WTC11 (cell line): ENCODE data around the gene MSH3.

Experiments
- ATF2 ChIP-seq: sonication (generic); formaldehyde crosslinking; IDR thresholded peaks from 2 replicates; pipeline ENCODE4 v1.8.1; 2022; ENCODE audit warnings: low read depth, missing genetic modification reagents, borderline replicate concordance
- CBFB ChIP-seq: sonication (generic); formaldehyde crosslinking; IDR thresholded peaks from 2 replicates; pipeline ENCODE4 v1.8.1; 2022; ENCODE audit warnings: mild to moderate bottlenecking, low read depth, missing genetic modification reagents
- CTCF ChIP-seq: fragments of 200-600 bp; IDR thresholded peaks from 2 replicates; pipeline ENCODE4 v1.8.0; 2022; ENCODE audit warnings: antibody characterized with exemption
- ESRRA ChIP-seq: sonication (generic); formaldehyde crosslinking; IDR thresholded peaks from 2 replicates; pipeline ENCODE4 v1.8.1; 2022; ENCODE audit warnings: mild to moderate bottlenecking, missing genetic modification reagents, borderline replicate concordance
- IRF2 ChIP-seq: sonication (generic); formaldehyde crosslinking; IDR thresholded peaks from 2 replicates; pipeline ENCODE4 v1.8.0; 2022; ENCODE audit warnings: low read depth, missing genetic modification reagents, borderline replicate concordance
- JUN ChIP-seq: sonication (generic); formaldehyde crosslinking; IDR thresholded peaks from 2 replicates; pipeline ENCODE4 v1.8.0; 2023; ENCODE audit warnings: mild to moderate bottlenecking, missing genetic modification reagents
- MXD4 ChIP-seq: fragments of 250-450 bp; sonication (Bioruptor Pico); IDR thresholded peaks from 2 replicates; pipeline ENCODE4 v1.8.0; 2021; ENCODE audit warnings: mild to moderate bottlenecking, moderate library complexity, borderline replicate concordance
- USF2 ChIP-seq: sonication (generic); formaldehyde crosslinking; IDR thresholded peaks from 2 replicates; pipeline ENCODE4 v1.8.1; 2023; ENCODE audit warnings: mild to moderate bottlenecking, missing genetic modification reagents, moderate library complexity
- ZBTB43 ChIP-seq: sonication (generic); formaldehyde crosslinking; IDR thresholded peaks from 2 replicates; pipeline ENCODE4 v1.8.1; 2023; ENCODE audit warnings: mild to moderate bottlenecking, missing genetic modification reagents
- ZNF232 ChIP-seq: sonication (generic); formaldehyde crosslinking; IDR thresholded peaks from 2 replicates; pipeline ENCODE4 v1.8.0; 2022; ENCODE audit warnings: mild to moderate bottlenecking, missing genetic modification reagents
- ZNF263 ChIP-seq: sonication (generic); formaldehyde crosslinking; IDR thresholded peaks from 2 replicates; pipeline ENCODE4 v1.8.1; 2022; ENCODE audit warnings: low read depth, mild to moderate bottlenecking, moderate library complexity, missing genetic modification reagents
- TF ChIP-seq, protein P1 (sequence below): sonication (generic); formaldehyde crosslinking; IDR thresholded peaks from 2 replicates; pipeline ENCODE4 v1.8.1; 2023; ENCODE audit warnings: mild to moderate bottlenecking, missing genetic modification reagents, moderate library complexity
- TF ChIP-seq, protein P2 (sequence below): sonication (generic); formaldehyde crosslinking; conservative IDR thresholded peaks from 2 replicates; pipeline ENCODE4 v1.8.1; 2022; ENCODE audit warnings: mild to moderate bottlenecking, missing genetic modification reagents

DNA sequence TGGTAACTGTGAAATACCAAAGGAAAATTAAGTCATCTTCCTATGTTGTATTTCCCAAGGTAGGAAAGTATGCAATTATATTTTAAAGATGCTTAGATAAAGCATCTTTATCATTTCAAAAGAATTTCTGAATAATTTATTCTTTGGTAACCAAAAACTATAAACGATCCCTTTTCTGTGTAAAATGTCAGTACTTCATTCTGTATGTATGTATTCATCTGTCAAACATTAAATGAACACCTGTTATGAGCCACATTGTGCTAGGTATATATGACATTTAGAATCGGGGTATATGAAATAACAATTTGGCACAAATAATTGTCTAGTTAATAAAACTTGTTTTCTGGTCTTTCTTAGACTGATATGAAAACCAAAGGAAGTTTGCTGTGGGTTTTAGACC, 89.7 kb downstream of the MSH3 start:
- TF ChIP-seq CTCF (no peak), ESRRA (CRISPR knock-in tag) (no peak), ZBTB43 (CRISPR knock-in tag) (no peak), JUN (CRISPR knock-in tag) (no peak), MXD4 (CRISPR knock-in tag) (no peak), USF2 (no peak), IRF2 (CRISPR knock-in tag) (no peak), ATF2 (CRISPR knock-in tag) (no peak), ZNF263 (CRISPR knock-in tag) (no peak), CBFB (CRISPR knock-in tag) (no peak), ZNF232 (no peak)
- TF ChIP-seq, protein P1, sequence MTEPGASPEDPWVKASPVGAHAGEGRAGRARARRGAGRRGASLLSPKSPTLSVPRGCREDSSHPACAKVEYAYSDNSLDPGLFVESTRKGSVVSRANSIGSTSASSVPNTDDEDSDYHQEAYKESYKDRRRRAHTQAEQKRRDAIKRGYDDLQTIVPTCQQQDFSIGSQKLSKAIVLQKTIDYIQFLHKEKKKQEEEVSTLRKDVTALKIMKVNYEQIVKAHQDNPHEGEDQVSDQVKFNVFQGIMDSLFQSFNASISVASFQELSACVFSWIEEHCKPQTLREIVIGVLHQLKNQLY (CRISPR knock-in tag), result no peak
- TF ChIP-seq, protein P2, sequence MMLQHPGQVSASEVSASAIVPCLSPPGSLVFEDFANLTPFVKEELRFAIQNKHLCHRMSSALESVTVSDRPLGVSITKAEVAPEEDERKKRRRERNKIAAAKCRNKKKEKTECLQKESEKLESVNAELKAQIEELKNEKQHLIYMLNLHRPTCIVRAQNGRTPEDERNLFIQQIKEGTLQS, result no peak
